ENCODE measurements around the gene OSBPL1A.

GRCh38 chr18:24420551-24420950 is 22.9 kb upstream of the OSBPL1A start:
- no peak for TF ChIP-seq POLR2A (IDR thresholded peaks at IDR 0.05)
- no peak for TF ChIP-seq CTCF (IDR thresholded peaks at IDR 0.05)

Measured in heart left ventricle (tissue), 13 donors.